Bronchial smooth muscle cell (primary cell): ENCODE results near the gene TOR1B. TPM values are rescaled to one million over a fixed set of nuclear protein-coding genes. Genes with fewer than 3 reads are reported as not detected.

Experiments used
- total RNA-seq: library from RNA; depleted of rRNA; stranded (reverse); fragments of >200 nt; gene quantifications from 2 replicates; pipeline ENCODE4 v1.2.1, GENCODE V29; 2014

TOR1B gene
- 16.2 and 19.1 TPM in 2 replicates for total RNA-seq

DNA sequence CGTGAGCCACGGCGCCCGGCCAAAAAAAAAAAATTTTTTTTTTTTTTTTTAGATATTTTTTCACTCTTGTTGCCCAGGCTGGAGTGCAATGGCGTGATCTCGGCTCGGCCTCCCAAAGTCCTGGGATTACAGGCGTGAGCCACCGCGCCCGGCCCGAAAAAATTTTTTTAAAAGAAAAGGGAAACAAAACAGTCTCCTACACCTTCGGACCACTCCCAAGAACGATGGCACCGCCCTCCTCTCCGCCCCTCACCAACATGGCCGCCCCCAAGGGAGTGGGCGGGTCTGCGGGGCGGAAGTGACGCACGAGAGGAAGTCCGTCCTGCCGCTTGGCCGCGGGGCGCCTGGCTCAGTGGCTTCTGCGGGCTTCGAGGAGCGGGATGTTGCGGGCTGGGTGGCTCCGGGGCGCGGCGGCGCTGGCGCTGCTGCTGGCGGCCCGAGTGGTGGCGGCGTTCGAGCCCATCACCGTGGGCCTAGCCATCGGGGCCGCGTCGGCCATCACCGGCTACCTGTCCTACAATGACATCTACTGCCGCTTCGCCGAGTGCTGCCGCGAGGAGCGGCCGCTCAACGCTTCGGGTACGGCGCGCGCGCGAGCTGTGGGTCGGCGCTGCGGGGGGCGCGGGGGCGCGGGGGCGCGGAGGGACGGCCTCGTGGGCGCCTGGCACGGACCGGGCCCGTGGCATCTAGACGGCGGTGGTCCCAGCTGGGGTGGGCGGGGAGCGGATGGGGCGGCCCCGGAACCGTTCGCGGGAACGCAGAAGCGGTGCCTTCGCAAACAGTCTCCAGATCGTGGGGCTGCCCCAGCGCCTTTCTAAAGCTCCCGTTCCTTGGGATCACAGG, at the start of gene TOR1B:
TSS of gene TOR1B (plus strand) at position 352 of the 843 bp plus-strand sequence. CDS start at position 381, 29 bp downstream.

GRCh38 chr9:129823935-129824601, 21.1 kb downstream of the TOR1B start, which contains the start of gene TOR1A:
Gene TOR1A (minus strand): TSS chr9:129824136. CDS start chr9:129824085, 51 bp downstream.

DNA sequence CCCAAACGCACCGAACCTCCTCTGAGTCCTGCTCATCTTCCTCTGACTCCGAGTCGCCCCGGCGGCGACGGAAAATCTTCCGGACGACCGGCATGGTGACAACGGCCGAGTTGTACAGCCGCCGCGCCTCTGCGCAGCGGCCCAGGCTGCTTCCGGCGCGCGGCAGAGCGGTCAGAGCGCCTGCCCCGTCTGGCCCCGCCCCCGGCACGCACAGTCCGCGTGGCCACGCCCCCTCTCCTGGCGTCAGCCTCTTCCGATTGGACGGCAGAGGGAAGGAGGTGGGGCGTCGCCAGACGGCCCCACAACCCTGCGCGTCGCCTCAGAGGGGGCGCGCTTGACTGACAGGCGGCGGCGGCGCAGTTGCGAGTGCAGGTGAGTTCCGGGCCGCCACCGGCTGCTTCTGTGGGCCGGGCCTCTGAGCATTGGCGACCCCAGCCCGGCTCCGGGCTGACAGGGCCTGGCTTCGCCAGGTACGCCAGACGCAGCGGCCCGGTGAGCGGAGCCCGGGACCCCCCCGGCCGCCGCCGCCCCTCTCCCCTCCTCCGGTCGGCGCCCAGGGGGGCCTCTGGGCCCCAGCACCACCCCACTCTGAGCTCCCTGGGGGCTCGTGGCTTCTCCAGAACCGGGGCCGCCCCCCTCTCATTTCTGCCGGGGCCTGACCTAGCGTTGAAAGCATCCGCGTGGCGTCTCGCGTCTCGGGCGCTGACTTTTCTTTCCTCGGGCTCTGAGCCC, 32.3 kb downstream of the TOR1B start, which contains the start of the genes C9orf78 and USP20:
TSS of gene C9orf78 (minus strand) at position 148 of the 732 bp plus-strand sequence. CDS start at position 94, 54 bp downstream.
TSS of gene USP20 (plus strand) at position 331 of the 732 bp plus-strand sequence. CDS start 17,098 bp downstream, outside the sequence.

Other genes starting within 250 kb of the TOR1B start
- gene C9orf50, start 182.1 kb upstream of the TOR1B start, total RNA-seq, result under 0.01 TPM in 2 replicates
- gene NTMT1, start 177.0 kb upstream of the TOR1B start, total RNA-seq, result 25.1 and 32.6 TPM in 2 replicates
- 8.8 and 11.3 TPM in 2 replicates for gene ASB6, start 161.0 kb upstream of the TOR1B start, total RNA-seq
- gene PRRX2, start 137.5 kb upstream of the TOR1B start, total RNA-seq, result 21.5 and 44.3 TPM in 2 replicates
- gene PTGES, start 50.1 kb upstream of the TOR1B start, total RNA-seq, result 48.9 and 74.7 TPM in 2 replicates
- gene TOR1A, start 21.0 kb downstream of the TOR1B start, total RNA-seq, result 17.7 and 21.0 TPM in 2 replicates
- gene C9orf78, start 32.1 kb downstream of the TOR1B start, total RNA-seq, result 45.6 and 58.6 TPM in 2 replicates
- gene USP20, start 32.3 kb downstream of the TOR1B start, total RNA-seq, result 9.1 and 13.9 TPM in 2 replicates
- gene FNBP1, start 240.0 kb downstream of the TOR1B start, total RNA-seq, result 28.8 and 29.8 TPM in 2 replicates